ENCODE data around the gene USP53.
"Not testable (repeated sequence)": the region's sequence is repeated elsewhere in the genome, so short reads cannot be mapped to it uniquely, and the experiment has no call there.

USP53 gene

GRCh38 chr4:119242417-119242816 is 29.9 kb downstream of the USP53 start:
- no peak overlapping the region for H3K4me3 ChIP-seq (replicated peaks; ENCODE audit: low read depth, low read length)
- no peak for DNase-seq (ENCODE audit: low read depth)
- TF ChIP-seq CTCF (IDR thresholded peaks at IDR 0.05; ENCODE audit: low read length, missing control alignments) = no peak

GRCh38 chr4:119243868-119244267 is 31.4 kb downstream of the USP53 start:
- DNase-seq (ENCODE audit: low read depth) = no peak
- H3K4me3 ChIP-seq (replicated peaks; ENCODE audit: low read depth, low read length) = no peak overlapping the region
- TF ChIP-seq CTCF (IDR thresholded peaks at IDR 0.05; ENCODE audit: low read length, missing control alignments) = no peak

GRCh38 chr4:119244344-119244743 is 31.8 kb downstream of the USP53 start:
- H3K4me3 ChIP-seq (replicated peaks; ENCODE audit: low read depth, low read length) = no peak overlapping the region
- no peak for DNase-seq (ENCODE audit: low read depth)
- TF ChIP-seq CTCF (IDR thresholded peaks at IDR 0.05; ENCODE audit: low read length, missing control alignments) = no peak

- no peak for TF ChIP-seq CTCF (IDR thresholded peaks at IDR 0.05; ENCODE audit: low read length, missing control alignments)
- no peak overlapping the region for H3K4me3 ChIP-seq (replicated peaks; ENCODE audit: low read depth, low read length)
- no peak for DNase-seq (ENCODE audit: low read depth)
Measured at GRCh38 chr4:119244832-119245231, 32.3 kb downstream of the USP53 start.

- TF ChIP-seq CTCF (IDR thresholded peaks at IDR 0.05; ENCODE audit: low read length, missing control alignments) = no peak
- no peak overlapping the region for H3K4me3 ChIP-seq (replicated peaks; ENCODE audit: low read depth, low read length)
- DNase-seq (ENCODE audit: low read depth) = no peak
Measured at GRCh38 chr4:119246177-119246733, 33.7 kb downstream of the USP53 start.

GRCh38 chr4:119251037-119251436 is 38.5 kb downstream of the USP53 start:
- DNase-seq (ENCODE audit: low read depth); H3K4me3 ChIP-seq (replicated peaks; ENCODE audit: low read depth, low read length): not testable (repeated sequence)

- not testable (repeated sequence) for DNase-seq (ENCODE audit: low read depth); H3K4me3 ChIP-seq (replicated peaks; ENCODE audit: low read depth, low read length)
Measured at GRCh38 chr4:119255223-119255622, 42.7 kb downstream of the USP53 start.

- no peak for DNase-seq (ENCODE audit: low read depth)
- TF ChIP-seq CTCF (IDR thresholded peaks at IDR 0.05; ENCODE audit: low read length, missing control alignments) = no peak
- no peak overlapping the region for H3K4me3 ChIP-seq (replicated peaks; ENCODE audit: low read depth, low read length)
Measured at GRCh38 chr4:119260528-119260927, 48.0 kb downstream of the USP53 start.
